ENCODE data around the gene COL4A2.

GRCh38 chr13:110319774-110320509 lies 12.9 kb downstream of the COL4A2 start:
- TF ChIP-seq POLR2A (IDR thresholded peaks at IDR 0.05) (no peak), CTCF (IDR thresholded peaks at IDR 0.05) (no peak), POLR2AphosphoS5 (IDR thresholded peaks at IDR 0.05; ENCODE audit: insufficient read depth in 1 of 2, low read depth in 1 of 2) (peak; percentile 40 to 77)

Measured in vagina (tissue), 2 donors.